Activated T-helper 2 cell treated with anti-CD3 and anti-CD28 coated beads, Interferon-gamma antibody, Interleukin-2, Interleukin-4, amounts not matched to agents 10 μg/mL and 5 μg/mL and 100 μg/mL, durations not matched to agents 14 hours and 24 hours and 36 hours (primary cell): ENCODE results near the gene GAS7. TPM values are rescaled to one million over a fixed set of nuclear protein-coding genes. Genes with fewer than 3 reads are reported as not detected.

Experiments used
- DNase-seq: peaks from one replicate; pipeline ENCODE4 v3.0.0; 2021; ENCODE audit warnings: low spot score
- H3K27ac Mint-ChIP-seq: one replicate; pipeline ENCODE4 v1.8.0; 2021; ENCODE audit warnings: mixed read lengths
- H3K27me3 Mint-ChIP-seq: one replicate; pipeline ENCODE4 v1.8.0; 2021; ENCODE audit warnings: low read depth, mixed read lengths
- H3K36me3 Mint-ChIP-seq: one replicate; pipeline ENCODE4 v1.8.0; 2021; ENCODE audit warnings: low read depth, mixed read lengths
- H3K4me1 Mint-ChIP-seq: one replicate; pipeline ENCODE4 v1.8.0; 2021; ENCODE audit warnings: low read depth, mixed read lengths
- H3K4me3 Mint-ChIP-seq: one replicate; pipeline ENCODE4 v1.8.0; 2021; ENCODE audit warnings: low read depth, mild to moderate bottlenecking, moderate library complexity, mixed read lengths
- H3K9me3 Mint-ChIP-seq: one replicate; pipeline ENCODE4 v1.8.0; 2021; ENCODE audit warnings: mixed read lengths
- intact Hi-C: fragments of 100-400 bp; cut with micrococcal nuclease; formaldehyde crosslinking; loops from one replicate; pipeline ENCODE4 v1.15.1; 2023
- total RNA-seq: library from RNA; stranded (reverse); gene quantifications from 2 replicates; pipeline ENCODE4 v1.2.3, GENCODE V29; 2022

The GAS7 gene
- total RNA-seq, 1 donor from 2014 or later = 0.18 TPM

- intact Hi-C loops = no loop called here
- no peaks in the 10 kb centered on the region for H3K36me3 Mint-ChIP-seq
- DNase-seq = no peak
- no peaks in the 10 kb centered on the region for H3K9me3 Mint-ChIP-seq
- H3K27me3 Mint-ChIP-seq = peaks cover 2% of the 10 kb centered on the region
- H3K27ac Mint-ChIP-seq = no peak overlapping the region
- H3K4me3 Mint-ChIP-seq = no peak overlapping the region
- peaks cover 22% of the 10 kb centered on the region for H3K4me1 Mint-ChIP-seq
These were observed 80.8 kb downstream of the GAS7 start for GRCh38 chr17:10117581-10118001.

DNA sequence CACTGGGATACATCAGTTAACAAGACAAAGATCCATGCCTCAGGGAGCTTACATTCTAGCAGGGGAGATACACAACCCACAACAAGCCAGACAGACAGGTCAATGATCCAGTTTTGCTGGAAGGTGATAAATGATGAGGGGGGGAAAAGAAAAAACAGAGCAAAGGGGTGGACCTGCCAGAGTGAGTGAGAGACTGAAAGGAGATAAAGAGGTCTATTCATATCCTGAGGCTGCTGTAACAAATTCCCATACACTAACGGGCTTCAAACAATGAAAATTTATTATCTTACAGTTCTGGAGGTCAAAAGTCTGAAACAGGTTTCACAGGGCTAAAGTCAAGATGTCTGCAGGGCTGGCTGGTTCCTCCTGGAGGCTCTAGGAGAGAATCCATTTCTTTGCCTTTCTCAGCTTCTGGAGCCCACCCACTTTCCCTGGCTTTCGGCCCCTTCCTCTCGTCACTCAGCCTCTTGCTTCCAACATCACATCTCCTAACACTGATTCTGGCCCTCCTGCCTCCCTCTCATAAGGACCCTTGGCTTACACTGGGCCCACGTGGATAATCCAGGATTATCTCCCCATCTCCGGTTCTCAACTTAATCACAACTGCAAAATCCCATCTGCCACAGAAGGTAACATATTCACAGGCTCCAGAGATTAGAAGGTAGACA lies 81.5 kb downstream of the GAS7 start:
- intact Hi-C loops = no loop called here
- H3K4me3 Mint-ChIP-seq = no peak overlapping the region
- peaks cover 20% of the 10 kb centered on the region for H3K4me1 Mint-ChIP-seq
- no peak for DNase-seq
- H3K9me3 Mint-ChIP-seq = no peaks in the 10 kb centered on the region
- no peak overlapping the region for H3K27ac Mint-ChIP-seq
- no peaks in the 10 kb centered on the region for H3K36me3 Mint-ChIP-seq
- H3K27me3 Mint-ChIP-seq = peaks cover 2% of the 10 kb centered on the region

GRCh38 chr17:10116267-10116666 lies 82.1 kb downstream of the GAS7 start:
- no peaks in the 10 kb centered on the region for H3K36me3 Mint-ChIP-seq
- H3K4me3 Mint-ChIP-seq = no peak overlapping the region
- H3K4me1 Mint-ChIP-seq = peaks cover 20% of the 10 kb centered on the region
- intact Hi-C loops = no loop called here
- H3K9me3 Mint-ChIP-seq = no peaks in the 10 kb centered on the region
- DNase-seq = no peak
- peaks cover 2% of the 10 kb centered on the region for H3K27me3 Mint-ChIP-seq
- H3K27ac Mint-ChIP-seq = no peak overlapping the region

- intact Hi-C loops = no loop called here
- peaks cover 20% of the 10 kb centered on the region for H3K4me1 Mint-ChIP-seq
- H3K9me3 Mint-ChIP-seq = no peaks in the 10 kb centered on the region
- no peak overlapping the region for H3K27ac Mint-ChIP-seq
- peaks cover 2% of the 10 kb centered on the region for H3K27me3 Mint-ChIP-seq
- DNase-seq = no peak
- H3K36me3 Mint-ChIP-seq = no peaks in the 10 kb centered on the region
- no peak overlapping the region for H3K4me3 Mint-ChIP-seq
These were observed 82.9 kb downstream of the GAS7 start for GRCh38 chr17:10115536-10115932.

GRCh38 chr17:10114931-10115535 lies 83.4 kb downstream of the GAS7 start:
- H3K4me3 Mint-ChIP-seq = no peak overlapping the region

DNA sequence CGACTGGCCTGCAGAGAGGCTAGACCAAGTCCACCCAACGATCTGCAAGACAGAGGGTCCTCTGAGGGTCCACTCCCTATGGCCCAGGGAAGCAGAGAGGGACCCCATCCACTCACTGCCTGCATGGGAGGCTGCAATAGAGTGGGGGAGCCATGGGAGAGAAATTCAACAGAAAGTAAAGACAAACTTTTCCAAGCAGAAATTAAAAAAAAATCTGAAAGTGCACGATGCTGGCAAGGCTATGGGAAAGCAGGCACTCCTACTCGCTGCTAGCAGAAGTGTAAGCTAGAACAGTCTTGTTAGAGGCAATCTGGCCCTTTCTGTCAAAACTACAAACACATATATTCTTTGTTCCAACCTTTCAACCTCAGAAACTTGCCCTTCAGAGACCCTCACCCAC lies 85.4 kb downstream of the GAS7 start:
- Mint-ChIP-seq H3K27ac (no peak overlapping the region), H3K36me3 (no peaks in the 10 kb centered on the region), H3K4me1 (peaks cover 12% of the 10 kb centered on the region), H3K4me3 (no peak overlapping the region), H3K9me3 (no peaks in the 10 kb centered on the region), H3K27me3 (peaks cover 2% of the 10 kb centered on the region)
- DNase-seq = no peak
- intact Hi-C loops = no loop called here

More at GRCh38 chr17:10114931-10115535, 83.4 kb downstream of the GAS7 start:
- Mint-ChIP-seq H3K27me3 (peaks cover 2% of the 10 kb centered on the region), H3K4me1 (peaks cover 20% of the 10 kb centered on the region), H3K36me3 (no peaks in the 10 kb centered on the region), H3K9me3 (no peaks in the 10 kb centered on the region), H3K27ac (no peak overlapping the region)
- DNase-seq = no peak
- intact Hi-C loops = no loop called here

GRCh38 chr17:10111907-10112452 lies 86.4 kb downstream of the GAS7 start:
- no peak overlapping the region for H3K27ac Mint-ChIP-seq
- H3K4me3 Mint-ChIP-seq = no peak overlapping the region
- peaks cover 2% of the 10 kb centered on the region for H3K27me3 Mint-ChIP-seq
- no peaks in the 10 kb centered on the region for H3K9me3 Mint-ChIP-seq
- H3K4me1 Mint-ChIP-seq = peaks cover 12% of the 10 kb centered on the region
- intact Hi-C loops = no loop called here
- DNase-seq = no peak
- H3K36me3 Mint-ChIP-seq = no peaks in the 10 kb centered on the region

DNA sequence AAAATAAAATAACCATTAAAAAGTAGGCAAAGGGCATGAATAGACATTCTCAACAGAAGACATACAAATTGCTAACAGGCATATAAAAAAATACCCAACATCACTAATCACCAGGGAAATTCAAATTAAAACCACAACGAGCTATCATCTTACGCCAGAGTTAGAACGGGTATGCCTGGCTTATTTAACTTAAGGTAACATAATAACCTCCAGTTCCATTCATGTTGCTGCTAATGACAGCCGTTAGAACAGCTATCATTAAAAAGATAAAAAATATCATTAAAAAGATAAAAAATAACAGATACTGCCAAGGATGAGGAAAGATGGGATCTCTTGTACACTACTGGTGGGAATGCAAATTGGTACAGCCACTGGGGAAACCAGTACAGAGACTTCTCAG lies 89.3 kb downstream of the GAS7 start:
- Mint-ChIP-seq H3K27me3 (peaks cover 2% of the 10 kb centered on the region), H3K27ac (no peak overlapping the region), H3K4me3 (no peak overlapping the region), H3K36me3 (no peaks in the 10 kb centered on the region), H3K4me1 (no peaks in the 10 kb centered on the region), H3K9me3 (no peaks in the 10 kb centered on the region)
- no peak for DNase-seq
- intact Hi-C loops = no loop called here

DNA sequence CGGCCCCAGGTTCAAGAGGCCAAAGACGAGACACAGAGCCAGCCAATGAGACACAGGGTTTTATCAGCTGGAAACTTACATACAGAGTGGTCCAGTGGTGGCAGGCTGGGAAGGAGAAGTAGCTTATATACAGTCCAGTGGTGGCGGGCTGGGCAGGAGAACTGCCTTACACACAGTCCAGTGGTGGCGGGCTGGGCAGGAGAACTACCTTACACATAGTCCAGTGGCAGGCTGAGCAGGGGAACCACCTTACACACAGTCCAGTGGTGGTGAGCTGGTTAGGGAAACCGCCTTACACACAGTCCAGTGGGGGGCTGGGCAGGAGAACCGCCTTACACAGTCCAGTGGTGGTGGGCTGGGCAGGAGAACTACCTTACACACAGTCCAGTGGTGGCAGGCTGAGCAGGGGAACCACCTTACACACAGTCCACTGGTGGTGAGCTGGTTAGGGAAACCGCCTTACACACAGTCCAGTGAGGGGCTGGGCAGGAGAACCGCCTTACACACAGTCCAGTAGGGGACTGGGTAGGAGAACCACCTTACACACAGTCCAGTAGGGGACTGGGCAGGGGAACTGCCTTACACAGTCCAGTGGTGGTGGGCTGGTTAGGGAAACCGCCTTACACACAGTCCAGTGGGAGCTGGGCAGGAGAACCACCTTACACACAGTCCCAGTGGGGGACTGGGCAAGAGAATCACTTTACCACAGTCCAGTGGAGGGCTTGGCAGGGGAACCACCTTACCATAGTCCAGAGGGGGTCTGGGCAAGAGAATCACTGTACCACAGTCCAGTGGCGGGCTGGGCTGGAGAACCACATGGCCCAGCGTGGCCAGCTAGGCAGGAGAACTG lies 90.9 kb downstream of the GAS7 start:
- no peaks in the 10 kb centered on the region for H3K4me1 Mint-ChIP-seq
- peaks cover 2% of the 10 kb centered on the region for H3K27me3 Mint-ChIP-seq
- H3K36me3 Mint-ChIP-seq = no peaks in the 10 kb centered on the region
- H3K27ac Mint-ChIP-seq = no peak overlapping the region
- DNase-seq = no peak
- intact Hi-C loops = no loop called here
- H3K4me3 Mint-ChIP-seq = no peak overlapping the region
- H3K9me3 Mint-ChIP-seq = no peaks in the 10 kb centered on the region

GRCh38 chr17:10106067-10106466 lies 92.3 kb downstream of the GAS7 start:
- no peaks in the 10 kb centered on the region for H3K36me3 Mint-ChIP-seq
- H3K27ac Mint-ChIP-seq = no peak overlapping the region
- no peaks in the 10 kb centered on the region for H3K9me3 Mint-ChIP-seq
- no peaks in the 10 kb centered on the region for H3K4me1 Mint-ChIP-seq
- H3K4me3 Mint-ChIP-seq = no peak overlapping the region
- H3K27me3 Mint-ChIP-seq = no peaks in the 10 kb centered on the region
- no peak for DNase-seq
- intact Hi-C loops = no loop called here

DNA sequence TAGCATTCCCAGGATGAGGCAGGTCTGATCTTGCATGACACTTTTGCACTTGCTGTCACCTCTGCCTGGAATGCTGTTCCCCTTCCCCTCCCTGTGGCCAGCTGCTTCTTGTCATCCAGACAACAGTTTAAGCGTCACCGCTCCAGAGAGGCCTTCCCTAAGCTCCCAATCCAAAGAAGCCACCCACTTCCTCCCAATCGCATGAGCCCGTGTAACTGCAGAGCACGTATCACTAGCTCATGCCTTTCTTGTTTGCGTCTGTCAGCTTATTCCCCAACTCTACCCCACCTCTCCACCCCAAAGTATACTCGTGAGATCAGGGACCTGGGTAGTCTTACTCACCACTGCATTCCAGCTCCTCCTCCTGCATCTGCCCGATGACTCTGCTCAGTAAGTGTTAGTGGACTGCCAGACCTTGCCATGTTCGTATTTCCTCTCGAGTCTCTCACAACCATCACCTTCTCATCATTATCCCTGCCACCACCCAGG lies 92.8 kb downstream of the GAS7 start:
- no peak for DNase-seq
- no peaks in the 10 kb centered on the region for H3K9me3 Mint-ChIP-seq
- no peak overlapping the region for H3K27ac Mint-ChIP-seq
- intact Hi-C loops = no loop called here
- no peak overlapping the region for H3K4me3 Mint-ChIP-seq
- no peaks in the 10 kb centered on the region for H3K27me3 Mint-ChIP-seq
- H3K36me3 Mint-ChIP-seq = no peaks in the 10 kb centered on the region
- H3K4me1 Mint-ChIP-seq = no peaks in the 10 kb centered on the region

DNA sequence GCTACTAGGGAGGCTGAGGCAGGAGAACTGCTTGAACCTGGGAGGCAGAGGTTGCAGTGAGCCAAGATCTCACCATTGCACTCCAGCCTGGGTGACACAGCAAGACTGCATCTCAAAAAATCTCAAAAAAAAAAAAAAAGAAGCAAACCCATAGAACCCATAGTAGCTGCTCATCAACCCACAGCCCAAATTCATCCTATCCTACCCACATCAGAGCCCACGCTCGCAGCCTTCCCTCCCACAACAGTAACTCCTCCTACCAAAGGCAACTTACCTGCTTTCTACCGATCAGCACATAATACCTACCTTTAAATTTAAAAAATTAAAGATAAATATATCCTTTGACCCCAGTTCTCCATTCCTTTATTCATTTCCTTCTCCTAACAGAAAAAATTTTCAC lies 94.7 kb downstream of the GAS7 start:
- no peaks in the 10 kb centered on the region for H3K4me1 Mint-ChIP-seq
- H3K36me3 Mint-ChIP-seq = no peaks in the 10 kb centered on the region
- no peak overlapping the region for H3K4me3 Mint-ChIP-seq
- no peaks in the 10 kb centered on the region for H3K27me3 Mint-ChIP-seq
- no peaks in the 10 kb centered on the region for H3K9me3 Mint-ChIP-seq
- H3K27ac Mint-ChIP-seq = no peak overlapping the region
- intact Hi-C loops = no loop called here
- no peak for DNase-seq

DNA sequence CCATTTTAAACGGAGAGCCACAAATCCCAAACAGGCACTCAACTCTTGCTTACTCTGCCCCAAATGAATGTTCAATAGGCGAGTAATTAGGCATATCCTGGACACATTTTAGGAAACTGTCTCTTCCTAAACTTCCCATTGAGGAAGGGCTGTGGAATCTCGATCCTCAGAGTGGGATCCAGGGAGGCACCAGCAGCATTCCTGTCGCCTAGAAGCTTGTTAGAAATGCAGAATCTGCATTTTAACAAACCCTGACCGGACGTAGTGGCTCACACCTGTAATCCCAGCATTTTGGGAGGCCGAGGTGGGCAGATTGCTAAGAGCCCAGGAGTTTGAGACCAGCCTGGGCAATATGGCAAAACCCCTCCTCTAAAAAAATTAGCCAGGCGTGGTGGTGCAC lies 95.6 kb downstream of the GAS7 start:
- intact Hi-C loops = no loop called here
- H3K4me1 Mint-ChIP-seq = no peaks in the 10 kb centered on the region

More for the DNA sequence above, 95.6 kb downstream of the GAS7 start:
- Mint-ChIP-seq H3K36me3 (no peaks in the 10 kb centered on the region), H3K9me3 (no peaks in the 10 kb centered on the region), H3K27me3 (no peaks in the 10 kb centered on the region), H3K27ac (no peak overlapping the region), H3K4me3 (no peak overlapping the region)
- DNase-seq = no peak
